SK-N-SH (cell line): ENCODE data around the gene THAP12. TPM values are rescaled to one million over a fixed set of nuclear protein-coding genes. Genes with fewer than 3 reads are reported as not detected.

Experiments
- CTCF ChIA-PET: fragments of 300-600, 350-600 bp; formaldehyde crosslinking; extraction: SDS; loops from one replicate; lab custom pipeline; 2021; lab: Yijun Ruan, JAX
- POLR2A ChIA-PET: fragments of 350-600 bp; sonication (Branson Sonifier 250); formaldehyde crosslinking; extraction: SDS; loops from one replicate; lab custom pipeline; 2020; ENCODE audit warnings: antibody characterized with exemption, inconsistent platforms; lab: Yijun Ruan, JAX
- DNase-seq: peaks from one replicate; pipeline ENCODE4 v3.0.0; 2012
- H2AFZ ChIP-seq: fragments of 200-600 bp; sonication (generic); 2 replicates; pipeline ENCODE4 v1.8.1; 2016; ENCODE audit warnings: antibody characterized with exemption, mild to moderate bottlenecking, low read depth
- H3F3A ChIP-seq: fragments of 200-600 bp; sonication (generic); replicated peaks from 2 replicates; pipeline ENCODE3; 2016; ENCODE audit warnings: antibody characterized with exemption, mild to moderate bottlenecking; ENCODE audit not compliant: insufficient read depth
- H3K27ac ChIP-seq, 2 experiments: fragments of 200-500 bp in 1 of 2; fragments of 200-600 bp in 1 of 2; sonication (Bioruptor generic) in 1 of 2; sonication (generic), shearing (Covaris generic) in 1 of 2; 2 replicates each; pipeline versions ENCODE4 v1.5.1 to v1.6.1; 2014 to 2016; ENCODE audit warnings: low read depth in 2 of 2, inconsistent platforms in 1 of 2, low read length in 1 of 2, mild to moderate bottlenecking in 1 of 2, mixed read lengths in 1 of 2
- H3K27me3 ChIP-seq: fragments of 200-600 bp; sonication (generic), shearing (Covaris generic); 2 replicates; pipeline ENCODE4 v1.6.1; 2016; ENCODE audit warnings: mixed run types; ENCODE audit not compliant: insufficient read depth
- H3K36me3 ChIP-seq, 2 experiments: fragments of 200-500 bp in 1 of 2; fragments of 200-600 bp in 1 of 2; sonication (Bioruptor generic) in 1 of 2; sonication (generic) in 1 of 2; replicated peaks in 1 of 2; 2 replicates each; pipeline versions ENCODE3 to v1.5.1; 2014 to 2016; ENCODE audit warnings: low read length in 1 of 2, mild to moderate bottlenecking in 1 of 2; ENCODE audit not compliant: insufficient read depth in 2 of 2, control insufficient read depth in 1 of 2
- H3K4me1 ChIP-seq, 2 experiments: fragments of 200-500 bp in 1 of 2; fragments of 200-600 bp in 1 of 2; sonication (Bioruptor generic) in 1 of 2; sonication (generic), shearing (Covaris generic) in 1 of 2; 2 replicates each; pipeline versions ENCODE4 v1.5.1 to v1.6.1; 2014 to 2016; ENCODE audit warnings: low read depth in 1 of 2, low read length in 1 of 2, mixed run types in 1 of 2; ENCODE audit not compliant: insufficient read depth in 2 of 2, control insufficient read depth in 1 of 2
- H3K4me2 ChIP-seq: fragments of 200-600 bp; sonication (generic), shearing (Covaris generic); 2 replicates; pipeline ENCODE4 v1.6.1; 2017; ENCODE audit warnings: mixed run types
- H3K4me3 ChIP-seq, 2 experiments: fragments of 200-500 bp in 1 of 2; fragments of 200-600 bp in 1 of 2; sonication (Bioruptor generic) in 1 of 2; sonication (generic), shearing (Covaris generic) in 1 of 2; 2 replicates each; pipeline versions ENCODE4 v1.5.1 to v1.8.1; 2014 to 2016; ENCODE audit warnings: low read depth in 2 of 2, inconsistent platforms in 1 of 2, low read length in 1 of 2, mild to moderate bottlenecking in 1 of 2, mixed read lengths in 1 of 2, moderate library complexity in 1 of 2
- H3K79me2 ChIP-seq: fragments of 200-600 bp; sonication (generic); 2 replicates; pipeline ENCODE4 v1.8.1; 2017; ENCODE audit warnings: mild to moderate bottlenecking; ENCODE audit not compliant: insufficient read depth
- H3K9ac ChIP-seq: fragments of 200-600 bp; sonication (generic); 2 replicates; pipeline ENCODE4 v1.6.1; 2017; ENCODE audit warnings: mixed run types
- H3K9me2 ChIP-seq: fragments of 200-600 bp; sonication (generic); 2 replicates; pipeline ENCODE4 v1.6.1; 2017; ENCODE audit warnings: mixed run types
- H3K9me3 ChIP-seq: fragments of 200-600 bp; sonication (generic); 2 replicates; pipeline ENCODE4 v1.6.1; 2017; ENCODE audit warnings: mixed run types, mild to moderate bottlenecking, moderate library complexity
- H4K20me1 ChIP-seq: fragments of 200-600 bp; sonication (generic); 2 replicates; pipeline ENCODE4 v1.6.1; 2017; ENCODE audit warnings: mild to moderate bottlenecking, mixed run types; ENCODE audit not compliant: insufficient read depth
- CHD2 ChIP-seq: fragments of 150-350 bp; IDR thresholded peaks from 2 replicates; pipeline ENCODE4 v1.6.1; 2018; ENCODE audit warnings: low read length; ENCODE audit not compliant: partially characterized antibody
- ELF1 ChIP-seq: IDR thresholded peaks from 2 replicates; pipeline ENCODE4 v1.4.0; 2012
- EZH2phosphoT487 ChIP-seq: fragments of 200-600 bp; sonication (generic); IDR thresholded peaks from 2 replicates; pipeline ENCODE4 v1.6.1; 2017; ENCODE audit warnings: low read depth, mixed run types, mild to moderate bottlenecking, antibody characterized with exemption, moderate library complexity, borderline replicate concordance
- FOSL2 ChIP-seq: IDR thresholded peaks from 2 replicates; pipeline ENCODE4 v1.4.0; 2012; ENCODE audit warnings: low read depth, mild to moderate bottlenecking, moderate library complexity, borderline replicate concordance
- FOXM1 ChIP-seq: IDR thresholded peaks from 2 replicates; pipeline ENCODE4 v1.4.0; 2012; ENCODE audit warnings: low read depth, mild to moderate bottlenecking
- NFIC ChIP-seq: IDR thresholded peaks from 2 replicates; pipeline ENCODE4 v1.4.0; 2012; ENCODE audit warnings: borderline replicate concordance
- NRF1 ChIP-seq: IDR thresholded peaks from 2 replicates; pipeline ENCODE4 v1.6.1; 2012; ENCODE audit warnings: low read depth, mild to moderate bottlenecking, low read length
- RCOR1 ChIP-seq: fragments of 150-350 bp; IDR thresholded peaks from 2 replicates; pipeline ENCODE4 v1.6.1; 2017; ENCODE audit warnings: antibody characterized with exemption, low read length
- RXRA ChIP-seq: IDR thresholded peaks from 2 replicates; pipeline ENCODE4 v1.4.0; 2012; ENCODE audit warnings: low read depth, mild to moderate bottlenecking, borderline replicate concordance
- TAF1 ChIP-seq: IDR thresholded peaks from 2 replicates; pipeline ENCODE4 v1.6.1; 2012; ENCODE audit warnings: low read depth, mild to moderate bottlenecking, low read length, moderate library complexity, borderline replicate concordance
- TCF12 ChIP-seq: IDR thresholded peaks from 2 replicates; pipeline ENCODE4 v1.4.0; 2012
- WGBS: methylation state at CpG from one replicate; pipeline ENCODE4 v1.1.6; 2017; ENCODE audit warnings: low lambda C conversion rate; 5-methylcytosine and 5-hydroxymethylcytosine counted together
- polyA plus RNA-seq, 3 experiments: library from polyadenylated mRNA; depleted of rRNA; stranded (reverse); fragments of >200 nt; gene quantifications; 2 replicates each; pipeline ENCODE4 v1.2.3, GENCODE V29; 2012
- TF ChIP-seq, protein P1 (sequence below): IDR thresholded peaks from 2 replicates; pipeline ENCODE4 v1.4.0; 2012; ENCODE audit warnings: low read depth
- TF ChIP-seq, protein P2 (sequence below): IDR thresholded peaks from 2 replicates; pipeline ENCODE4; 2012
- TF ChIP-seq, protein P3 (sequence below): fragments of 150-350 bp; IDR thresholded peaks from 2 replicates; pipeline ENCODE4 v1.6.1; 2017; ENCODE audit warnings: antibody characterized with exemption, low read length, low read depth, borderline replicate concordance
- TF ChIP-seq, protein P4 (sequence below): fragments of 200-600 bp; sonication (generic); IDR thresholded peaks from 2 replicates; pipeline ENCODE4 v1.6.1; 2017; ENCODE audit warnings: antibody characterized with exemption, mild to moderate bottlenecking, moderate library complexity

THAP12 gene
- polyA plus RNA-seq, 1 of the 3 experiments (the other 2 are of a cell fraction) = 14.9 TPM

DNA sequence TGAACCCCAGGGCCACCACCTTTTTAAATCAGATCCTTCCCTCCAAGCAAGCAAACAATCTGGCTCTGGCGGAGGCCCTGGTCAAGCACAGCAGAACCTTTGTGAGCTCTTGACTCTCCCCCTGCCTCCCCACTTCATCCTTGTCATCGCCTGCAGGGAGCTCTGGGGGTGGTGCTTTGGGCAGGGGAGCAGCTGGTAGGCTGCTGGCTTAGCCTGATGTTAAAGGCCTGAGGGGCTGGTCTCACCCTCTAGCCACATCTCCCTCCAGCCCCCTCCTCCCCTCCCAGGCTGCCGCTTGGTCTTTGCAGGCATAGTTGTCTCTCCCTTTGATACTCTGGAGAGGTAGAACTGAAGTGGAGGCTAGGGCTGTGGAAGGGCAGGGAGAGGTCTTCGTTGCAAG lies 50.9 kb downstream of the THAP12 start:
- CTCF ChIA-PET = interaction anchor here (2.4 to 4.5 kb wide), 2 partner anchors 12 to 123 kb away, joined by 8 to 26 read pairs; no protein-coding TSS in a partner anchor
- no peaks in the 10 kb centered on the region for H4K20me1 ChIP-seq
- H3K79me2 ChIP-seq = no peaks in the 10 kb centered on the region
- H2AFZ ChIP-seq = no peak overlapping the region
- no peaks in the 10 kb centered on the region for H3K36me3 ChIP-seq
- no peaks in the 10 kb centered on the region for H3K9me2 ChIP-seq
- no peaks in the 10 kb centered on the region for H3F3A ChIP-seq
- no peak overlapping the region for H3K4me2 ChIP-seq
- TF ChIP-seq FOXM1 (no peak), TCF12 (no peak), TAF1 (no peak), CHD2 (no peak), RCOR1 (no peak), NFIC (no peak), FOSL2 (no peak), NRF1 (no peak), ELF1 (no peak), RXRA (no peak), EZH2phosphoT487 (no peak)
- TF ChIP-seq, protein P1, sequence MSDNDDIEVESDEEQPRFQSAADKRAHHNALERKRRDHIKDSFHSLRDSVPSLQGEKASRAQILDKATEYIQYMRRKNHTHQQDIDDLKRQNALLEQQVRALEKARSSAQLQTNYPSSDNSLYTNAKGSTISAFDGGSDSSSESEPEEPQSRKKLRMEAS = no peak
- TF ChIP-seq, protein P2, sequence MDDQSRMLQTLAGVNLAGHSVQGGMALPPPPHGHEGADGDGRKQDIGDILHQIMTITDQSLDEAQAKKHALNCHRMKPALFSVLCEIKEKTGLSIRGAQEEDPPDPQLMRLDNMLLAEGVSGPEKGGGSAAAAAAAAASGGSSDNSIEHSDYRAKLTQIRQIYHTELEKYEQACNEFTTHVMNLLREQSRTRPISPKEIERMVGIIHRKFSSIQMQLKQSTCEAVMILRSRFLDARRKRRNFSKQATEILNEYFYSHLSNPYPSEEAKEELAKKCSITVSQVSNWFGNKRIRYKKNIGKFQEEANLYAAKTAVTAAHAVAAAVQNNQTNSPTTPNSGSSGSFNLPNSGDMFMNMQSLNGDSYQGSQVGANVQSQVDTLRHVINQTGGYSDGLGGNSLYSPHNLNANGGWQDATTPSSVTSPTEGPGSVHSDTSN = no peak
- TF ChIP-seq, protein P3, sequence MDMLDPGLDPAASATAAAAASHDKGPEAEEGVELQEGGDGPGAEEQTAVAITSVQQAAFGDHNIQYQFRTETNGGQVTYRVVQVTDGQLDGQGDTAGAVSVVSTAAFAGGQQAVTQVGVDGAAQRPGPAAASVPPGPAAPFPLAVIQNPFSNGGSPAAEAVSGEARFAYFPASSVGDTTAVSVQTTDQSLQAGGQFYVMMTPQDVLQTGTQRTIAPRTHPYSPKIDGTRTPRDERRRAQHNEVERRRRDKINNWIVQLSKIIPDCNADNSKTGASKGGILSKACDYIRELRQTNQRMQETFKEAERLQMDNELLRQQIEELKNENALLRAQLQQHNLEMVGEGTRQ = no peak
- TF ChIP-seq, protein P4, sequence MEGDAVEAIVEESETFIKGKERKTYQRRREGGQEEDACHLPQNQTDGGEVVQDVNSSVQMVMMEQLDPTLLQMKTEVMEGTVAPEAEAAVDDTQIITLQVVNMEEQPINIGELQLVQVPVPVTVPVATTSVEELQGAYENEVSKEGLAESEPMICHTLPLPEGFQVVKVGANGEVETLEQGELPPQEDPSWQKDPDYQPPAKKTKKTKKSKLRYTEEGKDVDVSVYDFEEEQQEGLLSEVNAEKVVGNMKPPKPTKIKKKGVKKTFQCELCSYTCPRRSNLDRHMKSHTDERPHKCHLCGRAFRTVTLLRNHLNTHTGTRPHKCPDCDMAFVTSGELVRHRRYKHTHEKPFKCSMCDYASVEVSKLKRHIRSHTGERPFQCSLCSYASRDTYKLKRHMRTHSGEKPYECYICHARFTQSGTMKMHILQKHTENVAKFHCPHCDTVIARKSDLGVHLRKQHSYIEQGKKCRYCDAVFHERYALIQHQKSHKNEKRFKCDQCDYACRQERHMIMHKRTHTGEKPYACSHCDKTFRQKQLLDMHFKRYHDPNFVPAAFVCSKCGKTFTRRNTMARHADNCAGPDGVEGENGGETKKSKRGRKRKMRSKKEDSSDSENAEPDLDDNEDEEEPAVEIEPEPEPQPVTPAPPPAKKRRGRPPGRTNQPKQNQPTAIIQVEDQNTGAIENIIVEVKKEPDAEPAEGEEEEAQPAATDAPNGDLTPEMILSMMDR = no peak
- no peaks in the 10 kb centered on the region for H3K4me1 ChIP-seq
- no peak overlapping the region for H3K9ac ChIP-seq
- POLR2A ChIA-PET = no interaction called here
- DNase-seq = no peak
- no peaks in the 10 kb centered on the region; the same call in 1 of the 2 replicates for H3K27me3 ChIP-seq
- no peak overlapping the region for H3K27ac ChIP-seq
- H3K4me3 ChIP-seq = no peak overlapping the region
- H3K9me3 ChIP-seq = no peaks in the 10 kb centered on the region
- 20% methylated on average over 1 of the region's 4 CpGs for WGBS
